D721Med (cell line): Measurements from ENCODE around the gene CASP1.
"Not testable (repeated sequence)": the region's sequence is repeated elsewhere in the genome, so short reads cannot be mapped to it uniquely, and the experiment has no call there.

Source experiments
- DNase-seq: peaks from one replicate; pipeline ENCODE4 v3.0.0; 2011; ENCODE audit warnings: low spot score; ENCODE audit not compliant: insufficient read length
- FAIRE-seq: peaks from 2 replicates; lab custom pipeline; 2011; peaks lifted over from hg19 to GRCh38; lab: Jason Lieb, UNC
- CTCF ChIP-seq: IDR thresholded peaks from 2 replicates; pipeline ENCODE4 v1.5.1; 2012; ENCODE audit warnings: mild to moderate bottlenecking, control low read depth; ENCODE audit not compliant: insufficient read depth; ENCODE audit errors: missing control alignments

CASP1 gene

GRCh38 chr11:105051559-105051958, 16.6 kb upstream of the CASP1 start:
- FAIRE-seq = no peak
- no peak for TF ChIP-seq CTCF
- no peak for DNase-seq

- no peak for TF ChIP-seq CTCF
- no peak for DNase-seq
- FAIRE-seq = no peak
Measured at GRCh38 chr11:105049481-105049880, 14.5 kb upstream of the CASP1 start.

- TF ChIP-seq CTCF = no peak
- DNase-seq (no peak), FAIRE-seq (no peak)
Measured at GRCh38 chr11:105046898-105047579, 12.1 kb upstream of the CASP1 start.

GRCh38 chr11:105045676-105046296, 10.8 kb upstream of the CASP1 start:
- TF ChIP-seq CTCF = no peak
- DNase-seq (no peak), FAIRE-seq (no peak)

GRCh38 chr11:105044557-105045524, 9.9 kb upstream of the CASP1 start, which contains the start of gene CARD16:
Gene CARD16, minus strand, starts transcription at chr11:105045335. Its CDS starts 38 bp downstream, at chr11:105045297.
- FAIRE-seq, DNase-seq: not testable (repeated sequence)

GRCh38 chr11:105042178-105042577, 7.2 kb upstream of the CASP1 start:
- DNase-seq (no peak), FAIRE-seq (no peak)
- no peak for TF ChIP-seq CTCF

- FAIRE-seq (no peak), DNase-seq (no peak)
- TF ChIP-seq CTCF = no peak
Measured at GRCh38 chr11:105040703-105041102, 5.8 kb upstream of the CASP1 start.

- DNase-seq, FAIRE-seq: not testable (repeated sequence)
Measured at GRCh38 chr11:105034388-105034787, 556 bp downstream of the CASP1 start.
